H1 (cell line): Measurements from ENCODE around the gene BLOC1S1. TPM values are rescaled to one million over a fixed set of nuclear protein-coding genes. Genes with fewer than 3 reads are reported as not detected.

Source experiments
- CTCF ChIA-PET: fragments of 300-600 bp; sonication (Branson Sonifier 250); formaldehyde crosslinking; loops from one replicate; lab custom pipeline; 2021; ENCODE audit not compliant: partially characterized antibody; lab: Charles Lee
- POLR2A ChIA-PET: fragments of 300-600 bp; sonication (Branson Sonifier 250); formaldehyde crosslinking; loops from one replicate; lab custom pipeline; 2021; ENCODE audit warnings: inconsistent platforms; ENCODE audit not compliant: partially characterized antibody; lab: Charles Lee
- DNase-seq, 2 experiments: peaks; one replicate each; pipeline versions ENCODE4 v3.0.0 to v3.0.0-alpha.2; 2010 to 2022; ENCODE audit warnings: low spot score in 2 of 2, low read depth in 1 of 2, mixed read lengths in 1 of 2
- FAIRE-seq: peaks from 2 replicates; lab custom pipeline; 2011; peaks lifted over from hg19 to GRCh38; lab: Jason Lieb, UNC
- H2AFZ ChIP-seq: 2 replicates; pipeline ENCODE4 v1.8.1; 2012; ENCODE audit warnings: low read length, inconsistent platforms
- H2AK5ac ChIP-seq: 2 replicates; pipeline ENCODE4 v1.6.1; 2013; ENCODE audit warnings: low read depth, low read length
- H2BK120ac ChIP-seq: replicated peaks from 2 replicates; pipeline ENCODE3; 2013; ENCODE audit warnings: low read depth, low read length, inconsistent platforms
- H2BK12ac ChIP-seq: 2 replicates; pipeline ENCODE4 v1.6.1; 2013; ENCODE audit warnings: low read depth, low read length
- H2BK15ac ChIP-seq: 2 replicates; pipeline ENCODE4 v1.6.1; 2013; ENCODE audit warnings: low read length
- H2BK20ac ChIP-seq: 2 replicates; pipeline ENCODE4 v1.6.1; 2013; ENCODE audit warnings: low read length
- H2BK5ac ChIP-seq: 2 replicates; pipeline ENCODE4 v1.6.1; 2013; ENCODE audit warnings: low read depth, low read length
- H3K14ac ChIP-seq: 2 replicates; pipeline ENCODE4 v1.6.1; 2013; ENCODE audit warnings: inconsistent platforms; ENCODE audit not compliant: insufficient read length
- H3K18ac ChIP-seq: 2 replicates; pipeline ENCODE4 v1.6.1; 2013; ENCODE audit warnings: low read length; ENCODE audit errors: extremely low read depth
- H3K23ac ChIP-seq: 2 replicates; pipeline ENCODE4 v1.6.1; 2013; ENCODE audit warnings: inconsistent platforms; ENCODE audit not compliant: insufficient read length
- H3K23me2 ChIP-seq: 2 replicates; pipeline ENCODE4 v1.6.1; 2013; ENCODE audit warnings: low read depth, low read length
- H3K27ac ChIP-seq: 2 replicates; pipeline ENCODE4 v1.6.1; 2011; ENCODE audit warnings: low read depth, low read length, inconsistent platforms
- H3K27me3 ChIP-seq, 4 experiments: replicated peaks in 1 of 4; 1 replicate in 1 of 4; 2 replicates in 3 of 4; pipeline versions ENCODE4 v1.6.1 to v1.8.1; 2011 to 2013; ENCODE audit warnings: low read length in 3 of 4, mild to moderate bottlenecking in 3 of 4, inconsistent platforms in 2 of 4, mixed read lengths in 2 of 4, moderate library complexity in 1 of 4; ENCODE audit not compliant: control insufficient read depth in 3 of 4, insufficient read depth in 3 of 4; ENCODE audit errors: extremely low read depth in 1 of 4
- H3K36me3 ChIP-seq, 4 experiments: 2 replicates each; pipeline versions ENCODE4 v1.6.1 to v1.8.1; 2011 to 2013; ENCODE audit warnings: mild to moderate bottlenecking in 4 of 4, low read length in 3 of 4, moderate library complexity in 2 of 4, control low read depth in 1 of 4, inconsistent platforms in 1 of 4; ENCODE audit not compliant: insufficient read depth in 4 of 4, control insufficient read depth in 2 of 4
- H3K4ac ChIP-seq: replicated peaks from 2 replicates; pipeline ENCODE3; 2013; ENCODE audit warnings: low read length, low read depth, mixed read lengths, inconsistent platforms; ENCODE audit not compliant: insufficient read length
- H3K4me1 ChIP-seq, 4 experiments: replicated peaks in 1 of 4; 1 replicate in 1 of 4; 2 replicates in 3 of 4; pipeline versions ENCODE4 v1.6.1 to v1.8.1; 2011 to 2013; ENCODE audit warnings: low read length in 3 of 4, inconsistent platforms in 2 of 4, mixed read lengths in 1 of 4; ENCODE audit not compliant: insufficient read depth in 4 of 4, control insufficient read depth in 3 of 4
- H3K4me2 ChIP-seq, 2 experiments: 2 replicates each; pipeline versions ENCODE4 v1.6.1 to v1.8.1; 2011 to 2013; ENCODE audit warnings: low read depth in 2 of 2, low read length in 2 of 2, control low read depth in 1 of 2, inconsistent platforms in 1 of 2, mild to moderate bottlenecking in 1 of 2; ENCODE audit not compliant: insufficient read depth in 1 of 2
- H3K4me3 ChIP-seq, 4 experiments: fragments of 200-600, 300-600 bp in 1 of 4; sonication (generic), shearing (Covaris generic), sonication (Bioruptor Twin) in 1 of 4; 2 replicates each; pipeline versions ENCODE4 v1.5.1 to v1.8.1; 2011 to 2016; ENCODE audit warnings: low read length in 4 of 4, low read depth in 3 of 4, control low read depth in 2 of 4, inconsistent platforms in 2 of 4, mild to moderate bottlenecking in 2 of 4, mixed read lengths in 1 of 4, moderate library complexity in 1 of 4; ENCODE audit not compliant: insufficient read depth in 2 of 4; ENCODE audit errors: extremely low read depth in 1 of 4
- H3K56ac ChIP-seq: replicated peaks from 2 replicates; pipeline ENCODE3; 2013; ENCODE audit warnings: low read depth, mild to moderate bottlenecking, mixed read lengths, low read length, inconsistent platforms; ENCODE audit not compliant: insufficient read length
- H3K79me1 ChIP-seq: 2 replicates; pipeline ENCODE4 v1.6.1; 2013; ENCODE audit warnings: low read depth, low read length, control low read depth
- H3K79me2 ChIP-seq, 2 experiments: 2 replicates each; pipeline versions ENCODE4 v1.6.1 to v1.8.1; 2012 to 2013; ENCODE audit warnings: low read length in 2 of 2, mild to moderate bottlenecking in 2 of 2, inconsistent platforms in 1 of 2; ENCODE audit not compliant: insufficient read depth in 2 of 2, control insufficient read depth in 1 of 2
- H3K9ac ChIP-seq, 4 experiments: replicated peaks in 1 of 4; 1 replicate in 1 of 4; 2 replicates in 3 of 4; pipeline versions ENCODE4 v1.6.1 to v1.8.1; 2011 to 2013; ENCODE audit warnings: low read depth in 3 of 4, low read length in 3 of 4, control low read depth in 2 of 4, mild to moderate bottlenecking in 2 of 4, moderate library complexity in 2 of 4, inconsistent platforms in 1 of 4; ENCODE audit errors: extremely low read depth in 1 of 4
- H3K9me3 ChIP-seq, 2 experiments: 2 replicates each; pipeline versions ENCODE4 v1.6.1 to v1.8.1; 2012 to 2013; ENCODE audit warnings: mild to moderate bottlenecking in 2 of 2, moderate library complexity in 2 of 2, control low read depth in 1 of 2, inconsistent platforms in 1 of 2, low read depth in 1 of 2, low read length in 1 of 2, mixed read lengths in 1 of 2; ENCODE audit not compliant: insufficient read depth in 2 of 2
- H4K20me1 ChIP-seq, 2 experiments: replicated peaks in 1 of 2; 2 replicates each; pipeline versions ENCODE3 to v1.8.1; 2011 to 2013; ENCODE audit warnings: inconsistent platforms in 2 of 2, low read length in 2 of 2, mild to moderate bottlenecking in 1 of 2; ENCODE audit not compliant: insufficient read depth in 2 of 2, control insufficient read depth in 1 of 2
- H4K5ac ChIP-seq: 2 replicates; pipeline ENCODE4 v1.6.1; 2013; ENCODE audit warnings: low read length, low read depth, mixed read lengths, inconsistent platforms; ENCODE audit not compliant: insufficient read length
- H4K8ac ChIP-seq: 2 replicates; pipeline ENCODE4 v1.8.0; 2013; ENCODE audit warnings: mild to moderate bottlenecking, moderate library complexity, low read length, inconsistent platforms; ENCODE audit not compliant: insufficient read depth; ENCODE audit errors: extremely low read depth
- H4K91ac ChIP-seq: replicated peaks from 2 replicates; pipeline ENCODE3; 2013; ENCODE audit warnings: low read length, mixed read lengths, inconsistent platforms; ENCODE audit not compliant: insufficient read length
- BACH1 ChIP-seq: IDR thresholded peaks from 2 replicates; pipeline ENCODE4 v1.6.1; 2012; ENCODE audit warnings: low read length, improper control_type of control experiment
- EGR1 ChIP-seq: IDR thresholded peaks from 2 replicates; pipeline ENCODE4 v1.6.1; 2011; ENCODE audit warnings: low read depth, low read length, borderline replicate concordance
- JUND ChIP-seq: IDR thresholded peaks from 2 replicates; pipeline ENCODE4 v1.6.1; 2011; ENCODE audit warnings: mild to moderate bottlenecking, improper control_type of control experiment, low read length
- KDM4A ChIP-seq: IDR thresholded peaks from one replicate; pipeline ENCODE4 v1.7.1; 2012; ENCODE audit warnings: low read depth, mild to moderate bottlenecking, moderate library complexity, low read length, inconsistent platforms; ENCODE audit not compliant: severe bottlenecking
- PHF8 ChIP-seq: fragments of 200-600 bp; sonication (generic); conservative IDR thresholded peaks from 2 replicates; pipeline ENCODE4 v1.7.1; 2012; ENCODE audit warnings: low read depth, mild to moderate bottlenecking, inconsistent platforms, low read length, moderate library complexity
- RAD21 ChIP-seq, 2 experiments: IDR thresholded peaks in 1 of 2; conservative IDR thresholded peaks in 1 of 2; 2 replicates each; pipeline ENCODE4 v1.6.1; 2011; ENCODE audit warnings: low read depth in 2 of 2, low read length in 2 of 2, improper control_type of control experiment in 1 of 2, inconsistent platforms in 1 of 2, mild to moderate bottlenecking in 1 of 2, moderate library complexity in 1 of 2
- ZNF274 ChIP-seq: IDR thresholded peaks from 2 replicates; pipeline ENCODE4 v1.7.0; 2012; ENCODE audit warnings: low read length, borderline replicate concordance; ENCODE audit errors: extremely low read depth
- WGBS, 2 experiments: shearing (Covaris generic) in 1 of 2; methylation state at CpG; one replicate each; pipeline versions ENCODE4 v1.1.6 to v1.1.7; 2013 to 2015; ENCODE audit warnings: low lambda C conversion rate in 2 of 2, mixed read lengths in 2 of 2, inconsistent platforms in 1 of 2, low coverage in 1 of 2, missing lambda C conversion rate in 1 of 2; ENCODE audit not compliant: insufficient replicate concordance in 2 of 2, insufficient coverage in 1 of 2, insufficient read length in 1 of 2; ENCODE audit errors: extremely low coverage in 1 of 2, missing lambda C conversion rate in 1 of 2; 5-methylcytosine and 5-hydroxymethylcytosine counted together
- polyA plus RNA-seq, 7 experiments: library from polyadenylated mRNA; depleted of rRNA in 3 of 7; stranded (reverse) in 5 of 7; unstranded in 2 of 7; fragments of >200 nt in 5 of 7; fragments of 200-250 nt in 2 of 7; gene quantifications; 1 replicate in 5 of 7; 2 replicates in 1 of 7; 4 replicates in 1 of 7; pipeline versions ENCODE4 v1.2.1 to v1.2.3, GENCODE V29; 2011 to 2013; ENCODE audit warnings: missing spikeins in 2 of 7, mixed read lengths in 2 of 7
- total RNA-seq: library from RNA; stranded (reverse); fragmentation: NEBNext Ultra II Directional; extraction: Animal tissue kit (Norgen Biotek cat#: 25700); gene quantifications from 2 replicates; pipeline ENCODE4 v1.2.1, GENCODE V29; 2021
- TF ChIP-seq, protein P1 (sequence below): IDR thresholded peaks from 2 replicates; pipeline ENCODE4 v1.6.1; 2012; ENCODE audit warnings: inconsistent platforms

BLOC1S1 gene
- total and polyA plus RNA-seq, 2 of the 8 experiments (the other 6 are each of a cell fraction or from before 2014, with no cell fraction given), result 91.1 to 185 TPM

DNA sequence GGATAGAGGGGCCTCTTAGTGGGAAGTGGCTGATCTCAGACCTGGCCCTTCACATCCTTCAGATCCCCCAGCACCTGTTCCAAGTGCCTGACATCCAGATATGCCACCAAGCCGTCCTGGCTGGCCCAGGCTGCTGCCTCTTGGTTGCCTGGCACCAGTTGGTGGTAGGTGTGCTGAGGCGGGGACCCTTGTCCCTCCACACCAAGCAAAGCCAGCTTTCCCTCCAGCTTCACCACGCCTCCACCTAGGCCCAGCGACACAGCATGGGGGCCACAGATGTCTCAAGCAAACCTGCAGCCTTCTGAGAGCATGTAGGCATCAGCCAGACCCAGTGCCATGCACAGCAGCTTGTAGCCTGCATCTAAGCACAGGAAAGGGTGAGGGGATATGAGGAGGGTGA lies 16.4 kb downstream of the BLOC1S1 start:
- H2BK120ac ChIP-seq, result no peak overlapping the region
- H3K4me2 ChIP-seq, result no peak overlapping the region
- no peak overlapping the region for H3K18ac ChIP-seq
- no peak overlapping the region; the same call in 1 of the 2 replicates for H4K8ac ChIP-seq
- H3K9me3 ChIP-seq, result no peaks in the 10 kb centered on the region
- DNase-seq, result no peak
- peaks cover 0 to 2% of the 10 kb centered on the region in 2 experiments for H4K20me1 ChIP-seq
- 78% methylated on average over 4 of the region's 4 CpGs; no CpG with 5 or more reads in 1 of the 2 experiments for WGBS, 2 experiments
- H4K91ac ChIP-seq, result no peak overlapping the region
- H2AK5ac ChIP-seq, result no peak overlapping the region
- no peaks in the 10 kb centered on the region for H3K36me3 ChIP-seq
- H3K23ac ChIP-seq, result no peak overlapping the region
- H2BK12ac ChIP-seq, result no peak overlapping the region
- FAIRE-seq, result no peak
- H3K23me2 ChIP-seq, result peaks cover 15% of the 10 kb centered on the region
- no peaks in the 10 kb centered on the region; the same call in 1 of the 2 replicates for H3K79me1 ChIP-seq
- no peak overlapping the region for H2BK15ac ChIP-seq
- no peak overlapping the region for H4K5ac ChIP-seq
- H3K79me2 ChIP-seq, result peaks cover 0 to 9% of the 10 kb centered on the region in 2 experiments; a peak in 2 of 4 replicates
- no peak for TF ChIP-seq EGR1
- TF ChIP-seq JUND, result no peak
- no peak for TF ChIP-seq RAD21 (IDR thresholded peaks at IDR 0.05 in 1 of 2, conservative IDR thresholded peaks at IDR 0.05 in 1 of 2; ENCODE audit: low read depth in 2 of 2, low read length in 2 of 2)
- no peak for TF ChIP-seq PHF8
- TF ChIP-seq, protein P1, sequence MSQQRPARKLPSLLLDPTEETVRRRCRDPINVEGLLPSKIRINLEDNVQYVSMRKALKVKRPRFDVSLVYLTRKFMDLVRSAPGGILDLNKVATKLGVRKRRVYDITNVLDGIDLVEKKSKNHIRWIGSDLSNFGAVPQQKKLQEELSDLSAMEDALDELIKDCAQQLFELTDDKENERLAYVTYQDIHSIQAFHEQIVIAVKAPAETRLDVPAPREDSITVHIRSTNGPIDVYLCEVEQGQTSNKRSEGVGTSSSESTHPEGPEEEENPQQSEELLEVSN, result no peak
- no peak for TF ChIP-seq ZNF274
- TF ChIP-seq KDM4A, result no peak
- no peak for TF ChIP-seq BACH1
- TF ChIP-seq, all 59 proteins: peak for 0
- Histone ChIP-seq H3K4me1 (peaks cover 0 to 14% (median 9%) of the 10 kb centered on the region in 4 experiments; a peak in 6 of 7 replicates), H3K56ac (no peak overlapping the region), H3K9ac (0 out of 7 replicates have a peak overlapping the region, but pooled peaks of 1 of the 4 experiments have one; percentile 13), H3K27me3 (no peaks in the 10 kb centered on the region), H3K4me3 (no peak overlapping the region), H2BK20ac (no peak overlapping the region), H2AFZ (no peak overlapping the region), H2BK5ac (no peak overlapping the region), H3K4ac (no peak overlapping the region), H3K14ac (no peak overlapping the region), H3K27ac (no peak overlapping the region)
- CTCF ChIA-PET, result interaction anchor here (1.0 to 10.7 kb wide), 4 partner anchors 12 to 75 kb away, joined by 3 to 229 read pairs (median 96); partner anchors contain the start of genes BLOC1S1 and RDH5
- POLR2A ChIA-PET, result interaction anchor here (1.6 to 34.1 kb wide), 4 partner anchors 8 to 34 kb away, joined by 6 to 809 read pairs (median 56); partner anchors contain the start of genes BLOC1S1 and RDH5
